Chondrocyte (in vitro differentiated cells): ENCODE data around the gene ETV7. TPM values are rescaled to one million over a fixed set of nuclear protein-coding genes. Genes with fewer than 3 reads are reported as not detected.

Experiments used
- DNase-seq: peaks from one replicate; pipeline ENCODE4 v3.0.0; 2021; ENCODE audit warnings: mixed read lengths, low spot score
- H3K27ac Mint-ChIP-seq: one replicate; pipeline ENCODE4 v1.8.0; 2021; ENCODE audit warnings: mild to moderate bottlenecking, moderate library complexity, mixed read lengths; ENCODE audit not compliant: unreplicated experiment
- H3K27me3 Mint-ChIP-seq: 2 replicates; pipeline ENCODE4 v1.8.0; 2021; ENCODE audit warnings: low read depth, mixed read lengths
- H3K36me3 Mint-ChIP-seq: 2 replicates; pipeline ENCODE4 v1.8.0; 2021; ENCODE audit warnings: low read depth, mixed read lengths
- H3K4me1 Mint-ChIP-seq: 2 replicates; pipeline ENCODE4 v1.8.0; 2021; ENCODE audit warnings: low read depth, mild to moderate bottlenecking, mixed read lengths
- H3K4me3 Mint-ChIP-seq: one replicate; pipeline ENCODE4 v1.8.0; 2021; ENCODE audit warnings: mild to moderate bottlenecking, moderate library complexity, mixed read lengths; ENCODE audit not compliant: unreplicated experiment
- H3K9me3 Mint-ChIP-seq: 2 replicates; pipeline ENCODE4 v1.8.0; 2021; ENCODE audit warnings: low read depth, mixed read lengths
- total RNA-seq: library from RNA; stranded (reverse); gene quantifications from 3 replicates; pipeline ENCODE4 v1.2.1, GENCODE V29; 2021
- TF ChIP-seq, protein P1 (sequence below): fragments of 200-600 bp; sonication (generic); IDR thresholded peaks from 2 replicates; pipeline ENCODE4 v1.5.0; 2021; ENCODE audit warnings: antibody characterized with exemption, mild to moderate bottlenecking, moderate library complexity

The ETV7 gene
- total RNA-seq, 1 donor from 2014 or later: not detected

DNA sequence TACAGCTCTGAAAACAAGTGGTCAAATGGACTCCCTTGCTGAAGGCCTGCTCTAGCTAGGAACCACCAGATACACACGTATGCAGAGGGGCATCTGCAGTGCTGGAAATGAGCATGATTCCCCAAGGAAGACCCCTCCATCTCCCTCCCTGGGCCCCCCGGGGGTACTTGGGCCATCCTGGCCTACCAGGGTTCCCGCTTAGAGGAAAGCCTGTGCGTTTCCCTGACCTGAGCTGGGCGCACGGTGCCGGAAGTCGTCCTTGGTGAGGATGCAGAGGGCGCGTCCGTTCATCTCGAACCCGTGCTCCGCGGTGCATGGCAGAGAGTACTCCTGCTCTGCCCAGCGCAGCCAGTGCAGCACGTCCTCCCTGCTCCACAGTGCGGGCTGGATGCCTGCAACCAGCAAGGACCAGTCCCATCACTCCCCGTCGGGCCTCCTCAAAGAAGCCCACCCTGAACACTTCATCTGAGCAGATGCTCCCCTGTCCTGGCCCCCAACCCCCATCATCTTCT lies 11.8 kb downstream of the ETV7 start:
- Mint-ChIP-seq H3K27ac (no peak overlapping the region), H3K4me1 (peaks cover 7% of the 10 kb centered on the region), H3K27me3 (peaks cover 13% of the 10 kb centered on the region), H3K9me3 (no peaks in the 10 kb centered on the region), H3K36me3 (no peaks in the 10 kb centered on the region), H3K4me3 (no peak overlapping the region)
- DNase-seq: no peak
- TF ChIP-seq, protein P1, sequence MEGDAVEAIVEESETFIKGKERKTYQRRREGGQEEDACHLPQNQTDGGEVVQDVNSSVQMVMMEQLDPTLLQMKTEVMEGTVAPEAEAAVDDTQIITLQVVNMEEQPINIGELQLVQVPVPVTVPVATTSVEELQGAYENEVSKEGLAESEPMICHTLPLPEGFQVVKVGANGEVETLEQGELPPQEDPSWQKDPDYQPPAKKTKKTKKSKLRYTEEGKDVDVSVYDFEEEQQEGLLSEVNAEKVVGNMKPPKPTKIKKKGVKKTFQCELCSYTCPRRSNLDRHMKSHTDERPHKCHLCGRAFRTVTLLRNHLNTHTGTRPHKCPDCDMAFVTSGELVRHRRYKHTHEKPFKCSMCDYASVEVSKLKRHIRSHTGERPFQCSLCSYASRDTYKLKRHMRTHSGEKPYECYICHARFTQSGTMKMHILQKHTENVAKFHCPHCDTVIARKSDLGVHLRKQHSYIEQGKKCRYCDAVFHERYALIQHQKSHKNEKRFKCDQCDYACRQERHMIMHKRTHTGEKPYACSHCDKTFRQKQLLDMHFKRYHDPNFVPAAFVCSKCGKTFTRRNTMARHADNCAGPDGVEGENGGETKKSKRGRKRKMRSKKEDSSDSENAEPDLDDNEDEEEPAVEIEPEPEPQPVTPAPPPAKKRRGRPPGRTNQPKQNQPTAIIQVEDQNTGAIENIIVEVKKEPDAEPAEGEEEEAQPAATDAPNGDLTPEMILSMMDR: no peak

DNA sequence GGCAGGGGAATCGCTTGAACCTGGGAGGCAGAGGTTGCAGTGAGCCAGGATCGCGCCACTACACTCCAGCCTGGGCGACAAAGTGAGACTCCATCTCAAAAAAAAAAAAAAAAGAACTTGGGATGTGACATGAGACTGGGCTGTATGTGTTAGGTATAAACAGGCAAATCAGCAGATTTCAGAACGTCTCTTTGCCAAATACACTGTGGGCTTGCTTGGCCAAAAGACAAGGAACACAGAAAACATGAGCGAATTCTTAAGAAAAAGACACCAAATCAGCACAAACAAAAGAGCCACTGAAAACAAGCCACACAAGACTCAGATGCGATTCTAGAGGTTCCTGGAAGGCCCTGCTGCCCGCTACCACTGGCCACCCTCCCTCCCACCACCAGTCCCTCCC lies 12.5 kb downstream of the ETV7 start:
- H3K9me3 Mint-ChIP-seq: no peaks in the 10 kb centered on the region
- DNase-seq: no peak
- peaks cover 7% of the 10 kb centered on the region for H3K4me1 Mint-ChIP-seq
- H3K4me3 Mint-ChIP-seq: no peak overlapping the region
- no peak overlapping the region for H3K27ac Mint-ChIP-seq
- H3K27me3 Mint-ChIP-seq: peaks cover 13% of the 10 kb centered on the region
- H3K36me3 Mint-ChIP-seq: no peaks in the 10 kb centered on the region
- TF ChIP-seq, protein P1: no peak

DNA sequence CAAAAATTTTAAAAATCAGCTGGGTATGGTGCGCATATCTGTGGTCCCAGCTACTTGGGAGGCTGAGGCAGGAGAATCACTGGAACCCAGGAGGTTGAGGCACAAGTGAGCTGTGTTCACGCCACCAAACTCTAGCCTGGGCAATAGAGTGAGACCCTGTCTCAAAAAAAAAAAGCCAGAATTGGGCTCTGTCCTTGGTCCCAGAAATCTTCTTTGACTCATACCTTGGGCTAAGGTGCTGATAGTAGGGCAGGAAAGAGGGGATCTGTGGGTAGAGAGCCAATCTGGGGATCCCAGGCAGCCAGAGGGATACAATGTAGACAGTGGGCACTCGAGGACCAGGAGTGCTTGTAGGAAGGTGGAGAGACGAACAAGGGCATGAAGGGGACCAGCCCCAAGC lies 13.3 kb downstream of the ETV7 start:
- TF ChIP-seq, protein P1: no peak
- Mint-ChIP-seq H3K36me3 (no peaks in the 10 kb centered on the region), H3K4me3 (no peak overlapping the region), H3K27me3 (peaks cover 13% of the 10 kb centered on the region), H3K9me3 (no peaks in the 10 kb centered on the region), H3K27ac (no peak overlapping the region), H3K4me1 (peaks cover 13% of the 10 kb centered on the region)
- no peak for DNase-seq

DNA sequence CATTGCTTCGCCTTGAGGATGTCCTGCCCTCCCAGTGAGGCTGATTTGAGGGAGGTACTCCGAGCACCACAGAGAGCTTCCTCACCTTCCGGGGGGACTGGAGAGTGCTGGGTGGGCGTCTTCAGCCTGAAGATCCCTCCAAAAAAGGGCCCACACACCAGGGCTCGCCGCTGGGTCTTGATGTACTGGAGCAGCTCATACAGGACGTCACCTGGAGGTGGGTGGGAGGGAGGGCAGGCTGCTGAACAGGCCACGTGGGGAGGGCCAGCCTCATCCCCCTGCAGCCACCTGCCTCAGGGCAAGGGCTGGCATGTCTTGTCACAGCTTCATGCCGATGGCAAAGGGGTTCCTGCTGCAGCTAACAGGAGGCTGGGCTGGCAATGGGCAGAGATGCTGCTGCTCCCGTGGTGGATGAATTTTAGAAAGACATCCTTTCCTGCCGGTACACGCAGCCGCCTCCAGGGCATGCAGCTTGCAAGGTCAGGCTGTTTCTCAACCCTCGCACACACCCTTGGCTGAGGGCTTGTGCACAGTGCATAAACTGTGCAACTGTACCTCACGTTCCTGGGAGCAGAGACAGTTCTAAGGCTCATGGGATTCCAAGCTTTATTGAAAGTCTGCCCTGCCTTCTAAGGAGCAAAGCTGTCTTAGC lies 14.0 kb downstream of the ETV7 start:
- no peaks in the 10 kb centered on the region for H3K9me3 Mint-ChIP-seq
- TF ChIP-seq, protein P1: no peak
- no peaks in the 10 kb centered on the region for H3K36me3 Mint-ChIP-seq
- peaks cover 13% of the 10 kb centered on the region for H3K27me3 Mint-ChIP-seq
- no peak overlapping the region for H3K27ac Mint-ChIP-seq
- no peak for DNase-seq
- H3K4me3 Mint-ChIP-seq: no peak overlapping the region
- H3K4me1 Mint-ChIP-seq: peaks cover 13% of the 10 kb centered on the region

DNA sequence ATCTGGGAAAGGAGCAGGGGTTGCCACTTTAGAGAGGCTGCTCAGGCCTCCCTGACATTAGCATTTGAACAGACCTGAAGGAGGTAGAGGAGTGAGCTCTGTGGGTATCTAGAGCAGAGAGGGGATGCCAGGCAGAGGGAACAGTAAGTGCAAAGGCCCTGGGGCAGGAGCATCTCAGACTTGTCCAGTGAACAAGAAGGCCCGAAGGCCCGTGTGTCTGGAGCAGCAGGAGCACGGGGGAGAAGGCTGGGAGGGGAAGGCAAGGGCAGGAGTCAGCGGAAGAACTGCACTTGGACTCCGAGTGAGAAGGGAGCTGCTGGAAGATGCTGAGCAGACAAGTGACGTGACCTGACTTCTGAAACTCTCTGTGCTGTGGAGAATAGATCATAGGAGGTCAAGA lies 15.4 kb downstream of the ETV7 start:
- H3K4me1 Mint-ChIP-seq: peaks cover 6% of the 10 kb centered on the region
- peaks cover 13% of the 10 kb centered on the region for H3K27me3 Mint-ChIP-seq
- H3K27ac Mint-ChIP-seq: no peak overlapping the region
- H3K4me3 Mint-ChIP-seq: no peak overlapping the region
- TF ChIP-seq, protein P1: no peak
- no peak for DNase-seq
- H3K9me3 Mint-ChIP-seq: no peaks in the 10 kb centered on the region
- no peaks in the 10 kb centered on the region for H3K36me3 Mint-ChIP-seq
